Gastrocnemius medialis (tissue), 4 donors: Measurements from ENCODE around the gene SNRNP25. TPM values are rescaled to one million over a fixed set of nuclear protein-coding genes. Genes with fewer than 3 reads are reported as not detected.
"Not testable (repeated sequence)": the region's sequence is repeated elsewhere in the genome, so short reads cannot be mapped to it uniquely, and the experiment has no call there.

ENCODE experiments used
- ATAC-seq, 2 donors: fragments of 150-250 bp; one replicate each; pipeline ENCODE4 v1.9.1; 2016
- DNase-seq, 2 donors: peaks; one replicate each; pipeline ENCODE4 v3.0.0-alpha.2; 2019
- H3K27ac ChIP-seq, 4 donors: fragments of 200-600 bp; sonication (generic); 1 replicate in 1 of 4; 2 replicates in 3 of 4; pipeline ENCODE4 v1.5.1; 2016 to 2018; ENCODE audit warnings: mild to moderate bottlenecking in 2 of 4, moderate library complexity in 1 of 4
- H3K27me3 ChIP-seq, 3 donors: fragments of 200-600 bp; sonication (generic) in 2 of 3; 1 replicate in 1 of 3; 2 replicates in 2 of 3; pipeline versions ENCODE4 v1.5.1 to v1.6.0; 2016 to 2019; ENCODE audit warnings: mild to moderate bottlenecking in 1 of 3, moderate library complexity in 1 of 3
- H3K36me3 ChIP-seq, 2 donors: fragments of 200-600 bp; sonication (generic) in 1 of 2; one replicate each; pipeline ENCODE4 v1.5.1; 2017 to 2018
- H3K4me1 ChIP-seq, 2 donors: fragments of 200-600 bp; sonication (generic) in 1 of 2; one replicate each; pipeline ENCODE4 v1.5.1; 2016 to 2017; ENCODE audit warnings: mild to moderate bottlenecking in 2 of 2
- H3K4me3 ChIP-seq, 4 donors: fragments of 200-600 bp; sonication (generic) in 3 of 4; 1 replicate in 1 of 4; 2 replicates in 3 of 4; pipeline ENCODE4 v1.5.1; 2016 to 2019; ENCODE audit warnings: mild to moderate bottlenecking in 2 of 4
- H3K9me3 ChIP-seq, 3 donors: fragments of 200-600 bp; sonication (generic) in 2 of 3; 1 replicate in 1 of 3; 2 replicates in 2 of 3; pipeline ENCODE4 v1.5.1; 2016 to 2019
- POLR2A ChIP-seq, 2 donors: fragments of 450-650 bp; IDR thresholded peaks; one replicate each; pipeline ENCODE4 v1.6.1; 2017; ENCODE audit warnings: antibody characterized with exemption in 2 of 2, mild to moderate bottlenecking in 2 of 2, moderate library complexity in 2 of 2
- in situ Hi-C, 4 donors: fragments of 200-750 bp; cut with MboI; loops; one replicate each; pipeline versions ENCODE4 v1.15.0 to v1.8.0; 2017; ENCODE audit warnings: low sequenced_read_pairs in 4 of 4
- intact Hi-C: fragments of 100-400 bp; cut with DNase I; formaldehyde crosslinking; loops from one replicate; pipeline ENCODE4 v1.15.1; 2023; ENCODE audit warnings: low total_unique reads
- total RNA-seq, 4 donors: library from RNA; depleted of rRNA; stranded (reverse); fragments of >200 nt; gene quantifications; one replicate each; pipeline versions ENCODE4 v1.1.0 to v1.2.3, GENCODE V29; 2016
- TF ChIP-seq, protein P1 (sequence below), 5 experiments: fragments of 450-650 bp in 3 of 5; fragments of 200-600 bp in 2 of 5; sonication (generic) in 2 of 5; IDR thresholded peaks in 4 of 5; conservative IDR thresholded peaks in 1 of 5; 1 replicate in 4 of 5; 2 replicates in 1 of 5; pipeline ENCODE4 v1.5.1; 2016 to 2019; ENCODE audit warnings: antibody characterized with exemption in 5 of 5, mild to moderate bottlenecking in 3 of 5, moderate library complexity in 3 of 5

Gene SNRNP25
- total RNA-seq, 4 donors from 2014 or later: 42.8 to 77.6 (median 69.7) TPM

DNA sequence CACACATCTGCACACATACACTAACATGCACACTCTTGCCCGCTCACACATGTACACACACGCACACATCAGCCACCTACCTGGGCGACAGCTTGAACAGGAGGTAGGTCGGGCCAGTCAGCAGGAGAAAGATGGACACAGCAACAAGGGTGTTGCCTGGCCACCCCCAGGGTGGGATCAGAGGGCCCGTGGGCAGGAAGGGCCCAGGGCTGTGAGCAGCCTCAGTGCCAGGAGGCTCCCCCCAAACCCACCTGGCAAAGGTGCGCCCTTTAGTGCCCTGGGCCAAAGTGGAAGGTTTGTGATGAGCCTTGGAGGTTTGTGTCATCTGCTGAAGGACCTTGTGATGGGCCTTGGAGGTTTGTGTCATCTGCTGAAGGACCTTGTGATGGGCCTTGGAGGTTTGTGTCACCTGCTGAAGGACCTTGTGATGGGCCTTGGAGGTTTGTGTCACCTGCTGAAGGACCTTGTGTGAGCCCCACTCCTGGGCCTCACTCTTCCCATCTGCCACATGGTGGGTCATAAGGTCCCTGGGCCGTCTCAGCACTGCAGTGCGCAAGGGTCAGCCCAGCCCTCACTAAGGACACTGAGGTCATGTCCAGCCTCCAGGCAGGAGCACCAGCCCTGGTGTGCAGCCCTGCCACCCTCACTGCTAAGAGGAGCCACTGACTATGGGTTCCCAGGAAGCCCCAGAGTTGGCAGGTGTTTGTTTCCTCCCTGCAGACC lies 20.3 kb upstream of the SNRNP25 start:
- intact Hi-C loops, H3K27ac ChIP-seq, H3K27me3 ChIP-seq, H3K4me1 ChIP-seq, DNase-seq, H3K36me3 ChIP-seq, ATAC-seq, H3K9me3 ChIP-seq, in situ Hi-C loops, H3K4me3 ChIP-seq: not testable (repeated sequence)

DNA sequence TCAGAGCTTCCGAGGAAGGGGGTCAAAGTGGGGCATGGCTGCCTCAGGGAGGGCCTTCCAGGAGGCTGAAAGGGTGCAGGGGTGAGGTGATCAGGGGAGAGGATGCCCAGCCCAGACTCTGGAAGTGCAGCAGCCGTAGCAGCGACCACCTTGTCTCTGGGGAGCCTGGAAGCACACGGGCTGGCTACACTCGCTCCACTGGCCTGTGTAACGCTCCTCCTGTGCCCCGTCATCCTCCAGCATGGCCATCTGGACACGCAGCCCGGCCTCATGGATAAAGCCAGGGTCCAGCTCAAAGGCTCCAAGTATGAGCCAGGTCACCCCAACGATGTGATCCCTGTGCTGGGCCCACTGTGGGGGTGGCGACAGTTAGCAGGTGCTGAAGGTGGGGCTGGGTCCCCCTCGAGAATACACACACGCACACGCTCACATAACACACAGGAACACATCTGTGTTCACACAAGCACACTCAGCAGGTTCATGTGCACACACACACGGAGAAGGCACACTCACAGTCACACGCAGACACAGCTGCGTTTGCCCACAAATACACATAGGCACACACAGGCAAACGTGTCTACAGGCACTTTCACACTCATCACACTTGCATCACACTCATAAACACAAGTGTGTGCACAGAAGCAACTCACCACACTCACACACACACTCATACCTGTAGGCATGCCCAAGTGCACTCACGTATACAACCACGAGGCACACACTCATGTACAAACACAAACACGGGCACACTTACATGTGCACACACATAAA lies 19.6 kb upstream of the SNRNP25 start:
- Histone ChIP-seq H3K27me3 (no peaks in the 10 kb centered on the region), H3K9me3 (no peaks in the 10 kb centered on the region), H3K27ac (no peak overlapping the region), H3K36me3 (no peaks in the 10 kb centered on the region), H3K4me1 (no peaks in the 10 kb centered on the region), H3K4me3 (no peak overlapping the region)
- ATAC-seq: no peak
- TF ChIP-seq, protein P1, sequence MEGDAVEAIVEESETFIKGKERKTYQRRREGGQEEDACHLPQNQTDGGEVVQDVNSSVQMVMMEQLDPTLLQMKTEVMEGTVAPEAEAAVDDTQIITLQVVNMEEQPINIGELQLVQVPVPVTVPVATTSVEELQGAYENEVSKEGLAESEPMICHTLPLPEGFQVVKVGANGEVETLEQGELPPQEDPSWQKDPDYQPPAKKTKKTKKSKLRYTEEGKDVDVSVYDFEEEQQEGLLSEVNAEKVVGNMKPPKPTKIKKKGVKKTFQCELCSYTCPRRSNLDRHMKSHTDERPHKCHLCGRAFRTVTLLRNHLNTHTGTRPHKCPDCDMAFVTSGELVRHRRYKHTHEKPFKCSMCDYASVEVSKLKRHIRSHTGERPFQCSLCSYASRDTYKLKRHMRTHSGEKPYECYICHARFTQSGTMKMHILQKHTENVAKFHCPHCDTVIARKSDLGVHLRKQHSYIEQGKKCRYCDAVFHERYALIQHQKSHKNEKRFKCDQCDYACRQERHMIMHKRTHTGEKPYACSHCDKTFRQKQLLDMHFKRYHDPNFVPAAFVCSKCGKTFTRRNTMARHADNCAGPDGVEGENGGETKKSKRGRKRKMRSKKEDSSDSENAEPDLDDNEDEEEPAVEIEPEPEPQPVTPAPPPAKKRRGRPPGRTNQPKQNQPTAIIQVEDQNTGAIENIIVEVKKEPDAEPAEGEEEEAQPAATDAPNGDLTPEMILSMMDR (IDR thresholded peaks at IDR 0.05 in 4 of 5, conservative IDR thresholded peaks at IDR 0.05 in 1 of 5): no peak
- TF ChIP-seq POLR2A (IDR thresholded peaks at IDR 0.05): no peak
- intact Hi-C loops (no loop called here), in situ Hi-C loops (no loop called here)
- no peak for DNase-seq

DNA sequence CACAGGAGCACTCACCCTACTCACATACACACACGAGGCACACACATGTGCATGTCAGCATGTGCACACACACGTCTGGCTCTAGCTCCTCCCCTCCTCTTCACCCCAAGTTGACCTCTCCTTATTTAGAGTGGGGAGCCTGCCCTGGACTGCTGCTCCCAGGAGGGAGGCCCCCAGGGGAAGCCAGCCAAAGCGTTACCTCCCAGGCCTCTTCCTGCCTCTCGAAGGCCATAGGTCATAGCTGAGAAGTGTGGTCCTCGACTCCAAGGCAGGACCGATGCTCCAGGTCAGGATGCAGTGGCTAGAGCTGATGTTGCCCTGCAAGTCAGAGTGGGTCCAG lies 19.0 kb upstream of the SNRNP25 start:
- ATAC-seq: no peak
- H3K4me3 ChIP-seq: no peak overlapping the region
- DNase-seq: no peak

DNA sequence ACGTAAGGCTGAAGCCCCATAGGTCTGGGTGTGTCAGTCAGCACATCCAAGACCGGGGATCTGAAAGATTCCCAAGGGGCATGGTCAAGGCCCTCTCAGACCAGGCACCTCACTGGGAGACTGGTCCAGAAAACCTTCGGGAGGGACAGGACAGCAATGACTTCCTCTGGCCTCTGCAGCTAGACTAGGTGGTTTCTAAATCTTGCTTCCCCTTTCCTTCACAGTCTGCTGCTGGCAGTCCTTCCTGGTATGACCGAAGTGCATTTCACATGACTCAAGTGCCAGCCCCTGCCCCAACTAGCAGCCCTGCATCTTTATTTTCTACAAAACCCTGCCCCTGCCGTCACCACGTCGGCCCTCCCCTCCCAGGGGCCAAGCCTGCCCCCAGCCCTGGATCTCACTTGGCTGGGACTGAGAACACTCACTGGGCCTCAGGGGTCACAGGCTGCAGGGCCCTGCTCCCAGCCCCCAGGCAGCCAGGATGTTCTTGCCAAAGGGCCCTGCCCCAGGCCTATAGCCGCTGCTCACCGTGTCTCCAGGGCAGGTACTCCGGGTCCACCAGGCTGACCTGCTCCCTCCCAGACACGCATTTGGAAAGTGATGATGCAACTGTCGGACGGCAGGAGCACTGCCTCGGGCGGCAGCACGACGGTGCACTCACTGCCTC lies 18.5 kb upstream of the SNRNP25 start:
- no peak for DNase-seq
- H3K4me1 ChIP-seq: no peaks in the 10 kb centered on the region
- TF ChIP-seq, protein P1 (IDR thresholded peaks at IDR 0.05 in 4 of 5, conservative IDR thresholded peaks at IDR 0.05 in 1 of 5): no peak
- TF ChIP-seq POLR2A (IDR thresholded peaks at IDR 0.05): no peak
- no peaks in the 10 kb centered on the region for H3K36me3 ChIP-seq
- H3K27ac ChIP-seq: no peak overlapping the region
- intact Hi-C loops: no loop called here
- in situ Hi-C loops: no loop called here
- no peak overlapping the region for H3K4me3 ChIP-seq
- ATAC-seq: no peak
- H3K27me3 ChIP-seq: no peaks in the 10 kb centered on the region
- H3K9me3 ChIP-seq: no peaks in the 10 kb centered on the region

More for the DNA sequence above, 19.0 kb upstream of the SNRNP25 start:
- no peak overlapping the region for H3K27ac ChIP-seq
- H3K9me3 ChIP-seq: no peaks in the 10 kb centered on the region
- H3K4me1 ChIP-seq: no peaks in the 10 kb centered on the region
- TF ChIP-seq, protein P1 (IDR thresholded peaks at IDR 0.05 in 4 of 5, conservative IDR thresholded peaks at IDR 0.05 in 1 of 5): no peak
- no peak for TF ChIP-seq POLR2A (IDR thresholded peaks at IDR 0.05)
- in situ Hi-C loops: no loop called here
- intact Hi-C loops: no loop called here
- H3K27me3 ChIP-seq: no peaks in the 10 kb centered on the region
- no peaks in the 10 kb centered on the region for H3K36me3 ChIP-seq

DNA sequence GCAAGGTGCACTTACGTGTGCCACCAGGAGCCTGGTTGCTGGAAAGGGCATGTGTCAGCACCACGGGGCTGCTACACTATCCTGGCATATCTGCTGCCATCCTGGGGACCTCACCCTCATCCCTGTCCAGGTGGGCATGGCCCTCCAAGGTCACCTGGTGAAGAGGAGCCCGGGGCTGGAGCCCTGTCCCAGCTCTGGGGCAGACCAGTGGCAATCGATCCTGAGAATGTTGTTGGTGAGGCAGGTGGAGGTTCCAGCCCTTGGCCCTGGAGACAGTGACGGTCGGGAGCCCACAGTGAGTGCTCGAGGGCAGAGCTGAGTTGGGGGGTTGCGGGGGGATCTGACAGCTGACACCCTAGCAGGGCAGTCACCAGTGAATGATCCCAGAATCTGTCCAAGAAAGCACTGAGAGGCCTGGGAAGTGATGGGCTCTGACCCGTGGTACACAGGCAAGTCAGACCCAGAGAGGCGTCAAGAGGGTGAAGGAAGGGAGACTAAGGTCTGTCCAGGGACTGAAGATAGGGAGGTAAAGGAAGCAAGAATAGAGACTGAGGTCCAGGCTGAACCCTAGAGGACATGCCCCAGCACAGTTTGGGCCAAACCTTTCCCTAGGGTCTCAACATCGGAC lies 17.8 kb upstream of the SNRNP25 start:
- no peak for TF ChIP-seq POLR2A (IDR thresholded peaks at IDR 0.05)
- TF ChIP-seq, protein P1 (IDR thresholded peaks at IDR 0.05 in 4 of 5, conservative IDR thresholded peaks at IDR 0.05 in 1 of 5): no peak
- H3K4me1 ChIP-seq: no peaks in the 10 kb centered on the region
- in situ Hi-C loops: no loop called here
- DNase-seq (no peak), ATAC-seq (no peak)
- no peak overlapping the region for H3K4me3 ChIP-seq
- no peaks in the 10 kb centered on the region for H3K27me3 ChIP-seq
- H3K27ac ChIP-seq: no peak overlapping the region
- H3K9me3 ChIP-seq: no peaks in the 10 kb centered on the region
- H3K36me3 ChIP-seq: no peaks in the 10 kb centered on the region
- intact Hi-C loops: no loop called here
